ENCODE measurements around the gene CEPT1. TPM values are rescaled to one million over a fixed set of nuclear protein-coding genes. Genes with fewer than 3 reads are reported as not detected.

Gene CEPT1
- total RNA-seq, 1 experiment from 2014 or later = 34.2 TPM

- H3K4me2 ChIP-seq (ENCODE audit: low read length) = no peak overlapping the region
- no TSS peak for BruUV-seq (replicated peaks)
- DNase-seq (ENCODE audit: low read depth, low spot score) (no peak), ATAC-seq (no peak)
- ChIA-PET RAD21 (ENCODE audit: low non-redundant PET in 1 of 2, low total read pairs in 2 of 2, uncharacterized antibody in 2 of 2, unreplicated experiment in 2 of 2) (no interaction called here), POLR2A (no interaction called here), CTCF (no interaction called here)
- intact Hi-C loops (cut with micrococcal nuclease) = no loop called here
- no peak overlapping the region for H3K9ac ChIP-seq (ENCODE audit: low read length)
- no peaks in the 10 kb centered on the region for H3K9me2 ChIP-seq (ENCODE audit: insufficient read depth)
- TF ChIP-seq SIN3A (IDR thresholded peaks at IDR 0.05; ENCODE audit: low read depth) (no peak), CTCF (IDR thresholded peaks at IDR 0.05 in 2 of 3, conservative IDR thresholded peaks at IDR 0.05 in 1 of 3; ENCODE audit: borderline replicate concordance in 1 of 3, insufficient read depth in 1 of 3, low read depth in 2 of 3, low read length in 2 of 3) (no peak), CEBPB (IDR thresholded peaks at IDR 0.05; ENCODE audit: low read depth) (no peak), SP1 (IDR thresholded peaks at IDR 0.05; ENCODE audit: low read depth) (no peak), ZFX (IDR thresholded peaks at IDR 0.05) (no peak), POLR2A (IDR thresholded peaks at IDR 0.05; ENCODE audit: borderline replicate concordance, extremely low read depth, insufficient read depth, insufficient read length) (no peak), EZH2phosphoT487 (IDR thresholded peaks at IDR 0.05; ENCODE audit: borderline replicate concordance) (no peak), REST (IDR thresholded peaks at IDR 0.05; ENCODE audit: low read depth) (no peak), TCF7L2 (IDR thresholded peaks at IDR 0.05; ENCODE audit: borderline replicate concordance, extremely low read depth, insufficient read depth, insufficient read length) (no peak), MAX (IDR thresholded peaks at IDR 0.05) (no peak), JUND (IDR thresholded peaks at IDR 0.05) (no peak)
- H3K4me3 ChIP-seq (replicated peaks in 1 of 2; ENCODE audit: low read depth in 1 of 2, low read length in 2 of 2) = no peak overlapping the region
- H3K27ac ChIP-seq (ENCODE audit: low read depth, low read length) = no peak overlapping the region
- H2AFZ ChIP-seq (ENCODE audit: low read depth, low read length, poor library complexity, severe bottlenecking) = no peak overlapping the region
- H4K20me1 ChIP-seq (ENCODE audit: insufficient read depth) = no peaks in the 10 kb centered on the region
- H3K36me3 ChIP-seq (ENCODE audit: control insufficient read depth in 1 of 2, insufficient read depth in 2 of 2, low read length in 2 of 2) = peaks cover 5 to 16% of the 10 kb centered on the region in 2 experiments; a peak in 2 of 4 replicates
- no peaks in the 10 kb centered on the region for H3K27me3 ChIP-seq (ENCODE audit: insufficient read depth, low read length)
- no peaks in the 10 kb centered on the region for H3K4me1 ChIP-seq (ENCODE audit: control insufficient read depth in 1 of 2, insufficient read depth in 2 of 2, low read length in 2 of 2)
- no peaks in the 10 kb centered on the region for H3K9me3 ChIP-seq (ENCODE audit: control insufficient read depth in 1 of 2, insufficient read depth in 1 of 2, low read depth in 1 of 2, low read length in 2 of 2)
- H3K79me2 ChIP-seq (ENCODE audit: insufficient read depth, low read length) = no peaks in the 10 kb centered on the region
Measured at GRCh38 chr1:111129376-111129775, 10.6 kb upstream of the CEPT1 start.
